Hepatocyte (in vitro differentiated cells): ENCODE results near the gene TTN.

Experiments
- EZH2 ChIP-seq: fragments of 200-600 bp; sonication (generic); IDR thresholded peaks from 2 replicates; pipeline ENCODE4 v1.6.1; 2016; ENCODE audit warnings: antibody characterized with exemption, mild to moderate bottlenecking, borderline replicate concordance
- TF ChIP-seq, protein P1 (sequence below): fragments of 200-600 bp; sonication (generic); IDR thresholded peaks from 2 replicates; pipeline ENCODE4 v1.5.1; 2016; ENCODE audit warnings: antibody characterized with exemption, mild to moderate bottlenecking; ENCODE audit not compliant: poor library complexity

DNA sequence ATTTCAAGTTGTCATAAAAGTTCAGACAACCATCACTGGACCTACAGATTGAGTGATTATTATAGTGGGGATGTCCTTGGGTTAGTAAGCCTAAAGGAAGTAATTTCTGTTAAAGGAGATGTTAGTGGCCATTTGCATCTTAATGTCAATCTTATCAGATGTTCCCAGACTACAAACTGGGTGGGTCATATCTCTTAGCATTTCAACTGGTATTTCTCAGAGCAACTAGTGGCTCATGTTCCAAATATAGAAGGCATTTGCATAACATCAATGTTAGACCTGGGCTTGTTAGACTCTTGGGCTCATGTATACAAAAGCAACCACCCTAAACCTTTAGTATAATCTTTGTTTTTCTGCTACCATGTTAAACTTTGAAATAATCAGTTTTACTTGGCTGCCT is 309.1 kb downstream of the TTN start:
- TF ChIP-seq, protein P1, sequence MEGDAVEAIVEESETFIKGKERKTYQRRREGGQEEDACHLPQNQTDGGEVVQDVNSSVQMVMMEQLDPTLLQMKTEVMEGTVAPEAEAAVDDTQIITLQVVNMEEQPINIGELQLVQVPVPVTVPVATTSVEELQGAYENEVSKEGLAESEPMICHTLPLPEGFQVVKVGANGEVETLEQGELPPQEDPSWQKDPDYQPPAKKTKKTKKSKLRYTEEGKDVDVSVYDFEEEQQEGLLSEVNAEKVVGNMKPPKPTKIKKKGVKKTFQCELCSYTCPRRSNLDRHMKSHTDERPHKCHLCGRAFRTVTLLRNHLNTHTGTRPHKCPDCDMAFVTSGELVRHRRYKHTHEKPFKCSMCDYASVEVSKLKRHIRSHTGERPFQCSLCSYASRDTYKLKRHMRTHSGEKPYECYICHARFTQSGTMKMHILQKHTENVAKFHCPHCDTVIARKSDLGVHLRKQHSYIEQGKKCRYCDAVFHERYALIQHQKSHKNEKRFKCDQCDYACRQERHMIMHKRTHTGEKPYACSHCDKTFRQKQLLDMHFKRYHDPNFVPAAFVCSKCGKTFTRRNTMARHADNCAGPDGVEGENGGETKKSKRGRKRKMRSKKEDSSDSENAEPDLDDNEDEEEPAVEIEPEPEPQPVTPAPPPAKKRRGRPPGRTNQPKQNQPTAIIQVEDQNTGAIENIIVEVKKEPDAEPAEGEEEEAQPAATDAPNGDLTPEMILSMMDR = no peak
- TF ChIP-seq EZH2 = no peak
